Measurements from ENCODE around the gene ZAR1L. TPM values are rescaled to one million over a fixed set of nuclear protein-coding genes. Genes with fewer than 3 reads are reported as not detected.

The ZAR1L gene
- polyA plus RNA-seq, 3 donors, result not detected

- no peak for DNase-seq (ENCODE audit: extremely low read depth in 1 of 11, low read depth in 9 of 11, low spot score in 4 of 11)
Observed at GRCh38 chr13:32309312-32310133, 5.6 kb downstream of the ZAR1L start.

GRCh38 chr13:32305646-32306045, 9.5 kb downstream of the ZAR1L start:
- no peak for DNase-seq (ENCODE audit: extremely low read depth in 1 of 11, low read depth in 9 of 11, low spot score in 4 of 11)

GRCh38 chr13:32302461-32302860, 12.7 kb downstream of the ZAR1L start:
- DNase-seq (ENCODE audit: extremely low read depth in 1 of 11, low read depth in 9 of 11, low spot score in 4 of 11), result no peak

GRCh38 chr13:32300920-32301319, 14.2 kb downstream of the ZAR1L start:
- no peak for DNase-seq (ENCODE audit: extremely low read depth in 1 of 11, low read depth in 9 of 11, low spot score in 4 of 11)

- DNase-seq (ENCODE audit: extremely low read depth in 1 of 11, low read depth in 9 of 11, low spot score in 4 of 11), result no peak
Observed at GRCh38 chr13:32300406-32300805, 14.8 kb downstream of the ZAR1L start.

- no peak for DNase-seq (ENCODE audit: extremely low read depth in 1 of 11, low read depth in 9 of 11, low spot score in 4 of 11)
Observed at GRCh38 chr13:32299893-32300292, 15.3 kb downstream of the ZAR1L start.

- DNase-seq (ENCODE audit: extremely low read depth in 1 of 11, low read depth in 9 of 11, low spot score in 4 of 11), result no peak
Observed at GRCh38 chr13:32298695-32299094, 16.5 kb downstream of the ZAR1L start.

GRCh38 chr13:32297206-32297605, 18.0 kb downstream of the ZAR1L start:
- no peak for DNase-seq (ENCODE audit: extremely low read depth in 1 of 11, low read depth in 9 of 11, low spot score in 4 of 11)

GRCh38 chr13:32285633-32285965, 29.6 kb downstream of the ZAR1L start:
- DNase-seq (ENCODE audit: extremely low read depth in 1 of 11, low read depth in 9 of 11, low spot score in 4 of 11), result no peak

- DNase-seq (ENCODE audit: extremely low read depth in 1 of 11, low read depth in 9 of 11, low spot score in 4 of 11), result peak in 9 of 11 donors; percentile 29 to 83 (median 51)
Observed at GRCh38 chr13:32284927-32285632, 30.1 kb downstream of the ZAR1L start.

- DNase-seq (ENCODE audit: extremely low read depth in 1 of 11, low read depth in 9 of 11, low spot score in 4 of 11), result no peak
Observed at GRCh38 chr13:32282096-32282711, 33.0 kb downstream of the ZAR1L start.

- DNase-seq (ENCODE audit: extremely low read depth in 1 of 11, low read depth in 9 of 11, low spot score in 4 of 11), result no peak
Observed at GRCh38 chr13:32281096-32281495, 34.1 kb downstream of the ZAR1L start.

- no peak for DNase-seq (ENCODE audit: extremely low read depth in 1 of 11, low read depth in 9 of 11, low spot score in 4 of 11)
Observed at GRCh38 chr13:32278426-32278825, 36.7 kb downstream of the ZAR1L start.

- DNase-seq (ENCODE audit: extremely low read depth in 1 of 11, low read depth in 9 of 11, low spot score in 4 of 11), result no peak
Observed at GRCh38 chr13:32277839-32278238, 37.3 kb downstream of the ZAR1L start.

- no peak for DNase-seq (ENCODE audit: extremely low read depth in 1 of 11, low read depth in 9 of 11, low spot score in 4 of 11)
Observed at GRCh38 chr13:32272021-32272683, 43.0 kb downstream of the ZAR1L start.

GRCh38 chr13:32267836-32268439, 47.2 kb downstream of the ZAR1L start:
- DNase-seq (ENCODE audit: extremely low read depth in 1 of 11, low read depth in 9 of 11, low spot score in 4 of 11), result no peak

GRCh38 chr13:32266130-32266529, 49.0 kb downstream of the ZAR1L start:
- DNase-seq (ENCODE audit: extremely low read depth in 1 of 11, low read depth in 9 of 11, low spot score in 4 of 11), result no peak

GRCh38 chr13:32265726-32266125, 49.4 kb downstream of the ZAR1L start:
- DNase-seq (ENCODE audit: extremely low read depth in 1 of 11, low read depth in 9 of 11, low spot score in 4 of 11), result no peak

- no peak for DNase-seq (ENCODE audit: extremely low read depth in 1 of 11, low read depth in 9 of 11, low spot score in 4 of 11)
Observed at GRCh38 chr13:32264407-32264806, 50.8 kb downstream of the ZAR1L start.
